Keratinocyte (primary cell): ENCODE results near the gene TNNC2. TPM values are rescaled to one million over a fixed set of nuclear protein-coding genes. Genes with fewer than 3 reads are reported as not detected.
"Not testable (repeated sequence)": the region's sequence is repeated elsewhere in the genome, so short reads cannot be mapped to it uniquely, and the experiment has no call there.

Source experiments
- DNase-seq: peaks from one replicate; pipeline ENCODE4 v3.0.0-alpha.2; 2011; ENCODE audit warnings: low read depth, missing footprints, low spot score
- FAIRE-seq: peaks from 2 replicates; lab custom pipeline; 2011; peaks lifted over from hg19 to GRCh38; lab: Jason Lieb, UNC
- H2AFZ ChIP-seq: 2 replicates; pipeline ENCODE4 v1.6.0; 2012; ENCODE audit warnings: low read length, control low read depth, inconsistent platforms; ENCODE audit not compliant: control insufficient read depth
- H3K27ac ChIP-seq: 2 replicates; pipeline ENCODE4 v1.5.1; 2011; ENCODE audit warnings: low read length; ENCODE audit not compliant: control insufficient read depth, insufficient read depth
- H3K27me3 ChIP-seq: 3 replicates; pipeline ENCODE4 v1.6.0; 2011; ENCODE audit warnings: low read length; ENCODE audit not compliant: control insufficient read depth, insufficient read depth; ENCODE audit errors: extremely low read depth
- H3K36me3 ChIP-seq, 2 experiments: 2 replicates in 1 of 2; 3 replicates in 1 of 2; pipeline ENCODE4 v1.5.1; 2011; ENCODE audit warnings: low read length in 2 of 2, mild to moderate bottlenecking in 1 of 2; ENCODE audit not compliant: control insufficient read depth in 2 of 2, insufficient read depth in 2 of 2; ENCODE audit errors: extremely low read depth in 1 of 2
- H3K4me1 ChIP-seq: 3 replicates; pipeline ENCODE4 v1.5.1; 2011; ENCODE audit warnings: low read length; ENCODE audit not compliant: control insufficient read depth, insufficient read depth; ENCODE audit errors: extremely low read depth
- H3K4me2 ChIP-seq: 3 replicates; pipeline ENCODE4 v1.6.0; 2011; ENCODE audit warnings: low read depth, low read length; ENCODE audit not compliant: control insufficient read depth, insufficient read depth; ENCODE audit errors: extremely low read depth
- H3K4me3 ChIP-seq, 3 experiments: fragments of 200-600 bp in 1 of 3; sonication (generic) in 1 of 3; 2 replicates in 2 of 3; 3 replicates in 1 of 3; pipeline ENCODE4 v1.5.1; 2011 to 2016; ENCODE audit warnings: low read length in 3 of 3, mild to moderate bottlenecking in 3 of 3, control low read depth in 2 of 3, inconsistent platforms in 1 of 3, low read depth in 1 of 3, mixed read lengths in 1 of 3, mixed run types in 1 of 3, moderate library complexity in 1 of 3; ENCODE audit not compliant: control insufficient read depth in 2 of 3, insufficient read depth in 2 of 3; ENCODE audit errors: extremely low read depth in 1 of 3
- H3K79me2 ChIP-seq: 2 replicates; pipeline ENCODE4 v1.6.0; 2012; ENCODE audit warnings: low read length; ENCODE audit not compliant: control insufficient read depth, insufficient read depth
- H3K9ac ChIP-seq: 3 replicates; pipeline ENCODE4 v1.6.0; 2011; ENCODE audit warnings: low read length; ENCODE audit not compliant: control insufficient read depth, insufficient read depth; ENCODE audit errors: extremely low read depth
- H3K9me1 ChIP-seq: 3 replicates; pipeline ENCODE4 v1.6.0; 2011; ENCODE audit warnings: low read length; ENCODE audit not compliant: control insufficient read depth, insufficient read depth; ENCODE audit errors: extremely low read depth
- H3K9me3 ChIP-seq: 2 replicates; pipeline ENCODE4 v1.5.1; 2012; ENCODE audit warnings: low read depth, low read length; ENCODE audit not compliant: control insufficient read depth
- H4K20me1 ChIP-seq: 3 replicates; pipeline ENCODE4 v1.6.0; 2011; ENCODE audit warnings: low read length; ENCODE audit not compliant: control insufficient read depth, insufficient read depth; ENCODE audit errors: extremely low read depth
- CTCF ChIP-seq, 3 experiments: IDR thresholded peaks in 1 of 3; conservative IDR thresholded peaks in 1 of 3; optimal IDR thresholded peaks in 1 of 3; 2 replicates in 2 of 3; 3 replicates in 1 of 3; pipeline versions ENCODE3 to v1.5.1; 2011; ENCODE audit warnings: low read length in 3 of 3, mild to moderate bottlenecking in 3 of 3, moderate library complexity in 2 of 3, control low read depth in 1 of 3, inconsistent platforms in 1 of 3; ENCODE audit not compliant: insufficient read depth in 2 of 3; ENCODE audit errors: extremely low read depth in 1 of 3
- EZH2 ChIP-seq: IDR thresholded peaks from one replicate; pipeline ENCODE4 v1.6.1; 2012; ENCODE audit warnings: inconsistent platforms, mild to moderate bottlenecking, low read length, moderate library complexity
- dilution Hi-C: fragments of 300-500 bp; cut with MboI; formaldehyde crosslinking; loops from one replicate; pipeline ENCODE4 v1.7.0; 2020; ENCODE audit warnings: low sequenced_read_pairs; ENCODE audit not compliant: extremely low pct_ligation_motif_present
- polyA minus RNA-seq, 3 experiments: library from RNA; depleted of rRNA, polyadenylated mRNA; stranded (reverse); fragments of >200 nt; gene quantifications; 1 replicate in 1 of 3; 2 replicates in 1 of 3; 3 replicates in 1 of 3; pipeline ENCODE4 v1.2.3, GENCODE V29; 2011
- polyA plus RNA-seq, 5 experiments: library from polyadenylated mRNA; depleted of rRNA in 3 of 5; stranded (reverse) in 3 of 5; stranded (forward) in 1 of 5; unstranded in 1 of 5; fragments of >200 nt; gene quantifications; 1 replicate in 1 of 5; 2 replicates in 3 of 5; 3 replicates in 1 of 5; pipeline versions ENCODE4 v1.2.1 to v1.2.3, GENCODE V29; 2011 to 2012; ENCODE audit warnings: missing spikeins in 2 of 5, low read depth in 1 of 5, low replicate concordance in 1 of 5

Gene TNNC2
- polyA plus RNA-seq (0.16 TPM in 1 of 3 replicates, not detected in the others), polyA minus RNA-seq (not detected in 3 replicates)
- 0.92 TPM for polyA plus RNA-seq (2011; ENCODE audit: low read depth)
- not detected in 2 replicates for polyA plus RNA-seq (2011; cell fraction: cytosol; rRNA removed)
- 0.57 and 0.66 TPM in 2 replicates for polyA plus RNA-seq (2011; cell fraction: nucleus; rRNA removed)
- not detected in 2 replicates for polyA plus RNA-seq (2012; ENCODE audit: low replicate concordance)
- not detected for polyA minus RNA-seq (2011; cell fraction: cytosol; rRNA and poly(A)+ RNA removed)
- polyA minus RNA-seq (2011; cell fraction: nucleus; rRNA and poly(A)+ RNA removed): not detected in 2 replicates

- no peaks in the 10 kb centered on the region for H3K36me3 ChIP-seq
Measured at GRCh38 chr20:45827030-45827652, at the start of gene TNNC2. TNNC2 (minus strand) TSS chr20:45827312; CDS start chr20:45827248, 64 bp downstream.

GRCh38 chr20:45874576-45874975 lies 47.5 kb upstream of the TNNC2 start:
- Histone ChIP-seq H3K27ac (no peak overlapping the region), H3K4me1 (no peaks in the 10 kb centered on the region), H3K79me2 (no peaks in the 10 kb centered on the region), H3K9me3 (no peaks in the 10 kb centered on the region), H3K9me1 (no peaks in the 10 kb centered on the region), H3K27me3 (no peaks in the 10 kb centered on the region), H3K36me3 (no peaks in the 10 kb centered on the region), H4K20me1 (no peaks in the 10 kb centered on the region), H2AFZ (no peak overlapping the region), H3K4me3 (no peak overlapping the region), H3K4me2 (no peak overlapping the region), H3K9ac (no peak overlapping the region)
- dilution Hi-C loops: no loop called here
- TF ChIP-seq CTCF (optimal IDR thresholded peaks at IDR 0.05 in 1 of 3, IDR thresholded peaks at IDR 0.05 in 1 of 3, conservative IDR thresholded peaks at IDR 0.05 in 1 of 3; ENCODE audit: extremely low read depth in 1 of 3, insufficient read depth in 2 of 3, low read length in 3 of 3): no peak
- TF ChIP-seq EZH2: no peak
- FAIRE-seq (no peak), DNase-seq (no peak)

More at GRCh38 chr20:45827030-45827652, at the start of gene TNNC2:
- no peak within 1 kb of the TSS for H3K27ac ChIP-seq
- H3K4me1 ChIP-seq: peaks cover 11% of the 10 kb centered on the region
- no peak within 1 kb of the TSS for H2AFZ ChIP-seq
- FAIRE-seq (no peak), DNase-seq (no peak)
- TF ChIP-seq CTCF (optimal IDR thresholded peaks at IDR 0.05 in 1 of 3, IDR thresholded peaks at IDR 0.05 in 1 of 3, conservative IDR thresholded peaks at IDR 0.05 in 1 of 3; ENCODE audit: extremely low read depth in 1 of 3, insufficient read depth in 2 of 3, low read length in 3 of 3): no peak
- no peak for TF ChIP-seq EZH2
- no peaks in the 10 kb centered on the region for H3K9me3 ChIP-seq
- H3K9me1 ChIP-seq: no peaks in the 10 kb centered on the region
- no peaks in the 10 kb centered on the region for H4K20me1 ChIP-seq
- dilution Hi-C loops: no loop called here
- H3K27me3 ChIP-seq: peaks cover 16% of the 10 kb centered on the region
- H3K4me3 ChIP-seq: no peak within 1 kb of the TSS
- no peak within 1 kb of the TSS for H3K9ac ChIP-seq
- no peaks in the 10 kb centered on the region for H3K79me2 ChIP-seq
- no peak within 1 kb of the TSS for H3K4me2 ChIP-seq

GRCh38 chr20:45874104-45874481 lies 47.0 kb upstream of the TNNC2 start:
- H3K27ac ChIP-seq, FAIRE-seq, H3K9ac ChIP-seq, H3K4me3 ChIP-seq, DNase-seq, H3K9me3 ChIP-seq, H3K27me3 ChIP-seq, H2AFZ ChIP-seq, H3K9me1 ChIP-seq, H3K4me1 ChIP-seq, dilution Hi-C loops, H3K36me3 ChIP-seq, H4K20me1 ChIP-seq, H3K79me2 ChIP-seq, H3K4me2 ChIP-seq: not testable (repeated sequence)
